ENCODE results near the gene PRDM16.
A peak's percentile ranks its signal among the peaks of the same experiment; 100 is the strongest.

The PRDM16 gene

GRCh38 chr1:3316340-3316943 is 247.4 kb downstream of the PRDM16 start:
- peak; percentile 38 for DNase-seq

- DNase-seq: no peak
Measured at GRCh38 chr1:3317456-3317855, 248.5 kb downstream of the PRDM16 start.

GRCh38 chr1:3318329-3318728 is 249.3 kb downstream of the PRDM16 start:
- no peak for DNase-seq

GRCh38 chr1:3319874-3320245 is 250.9 kb downstream of the PRDM16 start:
- DNase-seq: peak; percentile 88

GRCh38 chr1:3320246-3321152 is 251.5 kb downstream of the PRDM16 start:
- DNase-seq: peak; percentile 73

GRCh38 chr1:3321559-3322449 is 252.8 kb downstream of the PRDM16 start:
- peak; percentile 18 for DNase-seq

GRCh38 chr1:3322450-3323020 is 253.5 kb downstream of the PRDM16 start:
- no peak for DNase-seq

GRCh38 chr1:3323021-3323795 is 254.2 kb downstream of the PRDM16 start:
- peak; percentile 83 for DNase-seq

GRCh38 chr1:3323796-3324703 is 255.0 kb downstream of the PRDM16 start:
- no peak for DNase-seq

- DNase-seq: no peak
Measured at GRCh38 chr1:3324704-3325535, 255.9 kb downstream of the PRDM16 start.

- no peak for DNase-seq
Measured at GRCh38 chr1:3326516-3327388, 257.7 kb downstream of the PRDM16 start.

- DNase-seq: no peak
Measured at GRCh38 chr1:3327389-3327702, 258.3 kb downstream of the PRDM16 start.

- DNase-seq: no peak
Measured at GRCh38 chr1:3327936-3328590, 259.1 kb downstream of the PRDM16 start.

- DNase-seq: no peak
Measured at GRCh38 chr1:3329640-3330281, 260.8 kb downstream of the PRDM16 start.

- no peak for DNase-seq
Measured at GRCh38 chr1:3330771-3331245, 261.8 kb downstream of the PRDM16 start.

GRCh38 chr1:3331564-3331963 is 262.6 kb downstream of the PRDM16 start:
- no peak for DNase-seq

GRCh38 chr1:3332043-3332442 is 263.0 kb downstream of the PRDM16 start:
- DNase-seq: no peak

GRCh38 chr1:3332662-3333061 is 263.7 kb downstream of the PRDM16 start:
- no peak for DNase-seq

All from DMS153 (cell line).